ENCODE data around the gene ANKMY2. TPM values are rescaled to one million over a fixed set of nuclear protein-coding genes. Genes with fewer than 3 reads are reported as not detected.

The ANKMY2 gene
- total and polyA plus RNA-seq, 2 donors (not counting 1 experiment from before 2014, with no cell fraction given), result 34.3 to 50.4 TPM

DNA sequence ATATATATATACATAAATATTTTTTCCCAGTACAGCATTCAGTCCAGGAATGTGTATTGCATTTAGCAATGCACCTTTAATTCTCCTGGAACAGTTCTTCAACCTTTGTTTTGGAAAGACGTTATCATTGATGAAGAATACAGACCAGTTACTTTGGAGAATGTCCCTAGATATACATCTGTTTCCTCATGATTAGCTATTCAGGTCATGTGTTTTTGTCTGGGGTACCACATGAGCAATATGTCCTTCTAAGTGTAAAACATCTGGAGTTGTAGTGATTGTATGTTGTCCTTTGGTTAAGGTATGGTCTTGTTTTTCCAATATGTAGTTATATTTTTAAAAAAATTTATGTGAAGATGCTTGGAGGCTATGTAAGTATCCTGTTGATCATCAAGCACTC is 10.6 kb upstream of the ANKMY2 start:
- no peak overlapping the region for H2AFZ ChIP-seq (ENCODE audit: low read length)
- H3K4me1 ChIP-seq (ENCODE audit: control insufficient read depth, extremely low read depth, insufficient read depth, low read length), result peaks cover 10% of the 10 kb centered on the region
- DNase-seq (ENCODE audit: low read depth in 2 of 2), result no peak
- no peaks in the 10 kb centered on the region for H3K36me3 ChIP-seq (ENCODE audit: control insufficient read depth, insufficient read depth, low read length)
- no peak for TF ChIP-seq EZH2 (IDR thresholded peaks at IDR 0.05; ENCODE audit: low read length, missing control alignments)
- TF ChIP-seq CTCF (conservative IDR thresholded peaks at IDR 0.05 in 1 of 2, IDR thresholded peaks at IDR 0.05 in 1 of 2; ENCODE audit: low read depth in 1 of 2, low read length in 2 of 2), result no peak
- no peak overlapping the region for H3K27ac ChIP-seq (ENCODE audit: insufficient read depth, low read length)
- no peaks in the 10 kb centered on the region for H3K9me3 ChIP-seq (ENCODE audit: control insufficient read depth, insufficient read depth, low read depth, low read length)
- H3K27me3 ChIP-seq (ENCODE audit: control insufficient read depth, insufficient read depth, low read length), result no peaks in the 10 kb centered on the region
- no peak overlapping the region for H3K4me3 ChIP-seq (replicated peaks in 1 of 4; ENCODE audit: control extremely low read depth in 1 of 4, insufficient read depth in 1 of 4, low read depth in 3 of 4, low read length in 4 of 4)
- H3K4me2 ChIP-seq (ENCODE audit: extremely low read depth, insufficient read depth, low read length), result no peak overlapping the region
- H3K9ac ChIP-seq (ENCODE audit: insufficient read depth, low read length), result no peak overlapping the region
- H4K20me1 ChIP-seq (ENCODE audit: control insufficient read depth, extremely low read depth, insufficient read depth, low read length), result no peaks in the 10 kb centered on the region
- peaks cover 44% of the 10 kb centered on the region for H3K79me2 ChIP-seq (ENCODE audit: control insufficient read depth, insufficient read depth, low read length)

DNA sequence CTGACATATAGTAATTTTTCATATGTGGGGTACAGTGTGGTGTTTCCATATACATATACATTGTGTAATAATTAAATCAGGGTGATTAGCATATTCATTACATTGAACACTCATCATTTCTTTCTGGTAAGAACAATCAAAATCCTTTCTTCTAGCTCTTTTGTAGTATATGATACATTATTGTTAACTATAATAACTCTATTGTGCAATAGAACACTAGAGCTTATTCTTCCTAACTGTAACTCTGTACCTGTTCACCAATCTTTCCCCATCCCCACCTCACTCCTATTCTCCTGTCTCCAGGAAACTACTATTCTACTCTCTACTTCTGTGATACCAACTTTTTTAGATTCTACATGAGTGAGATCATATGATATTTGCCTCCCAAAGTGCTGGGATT is 9.8 kb upstream of the ANKMY2 start:
- Histone ChIP-seq H3K27me3 (ENCODE audit: control insufficient read depth, insufficient read depth, low read length) (no peaks in the 10 kb centered on the region), H3K36me3 (ENCODE audit: control insufficient read depth, insufficient read depth, low read length) (no peaks in the 10 kb centered on the region), H3K27ac (ENCODE audit: insufficient read depth, low read length) (no peak overlapping the region), H3K9me3 (ENCODE audit: control insufficient read depth, insufficient read depth, low read depth, low read length) (no peaks in the 10 kb centered on the region), H2AFZ (ENCODE audit: low read length) (no peak overlapping the region), H3K79me2 (ENCODE audit: control insufficient read depth, insufficient read depth, low read length) (peaks cover 45% of the 10 kb centered on the region), H3K4me2 (ENCODE audit: extremely low read depth, insufficient read depth, low read length) (no peak overlapping the region), H4K20me1 (ENCODE audit: control insufficient read depth, extremely low read depth, insufficient read depth, low read length) (no peaks in the 10 kb centered on the region), H3K4me3 (replicated peaks in 1 of 4; ENCODE audit: control extremely low read depth in 1 of 4, insufficient read depth in 1 of 4, low read depth in 3 of 4, low read length in 4 of 4) (no peak overlapping the region), H3K4me1 (ENCODE audit: control insufficient read depth, extremely low read depth, insufficient read depth, low read length) (peaks cover 6% of the 10 kb centered on the region), H3K9ac (ENCODE audit: insufficient read depth, low read length) (no peak overlapping the region)
- TF ChIP-seq EZH2 (IDR thresholded peaks at IDR 0.05; ENCODE audit: low read length, missing control alignments) (no peak), CTCF (conservative IDR thresholded peaks at IDR 0.05 in 1 of 2, IDR thresholded peaks at IDR 0.05 in 1 of 2; ENCODE audit: low read depth in 1 of 2, low read length in 2 of 2) (no peak)
- DNase-seq (ENCODE audit: low read depth in 2 of 2), result no peak

GRCh38 chr7:16652888-16653287 is 7.3 kb upstream of the ANKMY2 start:
- no peak for TF ChIP-seq CTCF (conservative IDR thresholded peaks at IDR 0.05 in 1 of 2, IDR thresholded peaks at IDR 0.05 in 1 of 2; ENCODE audit: low read depth in 1 of 2, low read length in 2 of 2)
- no peak for TF ChIP-seq EZH2 (IDR thresholded peaks at IDR 0.05; ENCODE audit: low read length, missing control alignments)
- Histone ChIP-seq H3K9me3 (ENCODE audit: control insufficient read depth, insufficient read depth, low read depth, low read length) (no peaks in the 10 kb centered on the region), H3K9ac (ENCODE audit: insufficient read depth, low read length) (no peak overlapping the region), H4K20me1 (ENCODE audit: control insufficient read depth, extremely low read depth, insufficient read depth, low read length) (no peaks in the 10 kb centered on the region), H3K36me3 (ENCODE audit: control insufficient read depth, insufficient read depth, low read length) (no peaks in the 10 kb centered on the region), H3K27ac (ENCODE audit: insufficient read depth, low read length) (no peak overlapping the region), H3K4me1 (ENCODE audit: control insufficient read depth, extremely low read depth, insufficient read depth, low read length) (peaks cover 6% of the 10 kb centered on the region), H3K79me2 (ENCODE audit: control insufficient read depth, insufficient read depth, low read length) (peaks cover 64% of the 10 kb centered on the region), H3K4me3 (replicated peaks in 1 of 4; ENCODE audit: control extremely low read depth in 1 of 4, insufficient read depth in 1 of 4, low read depth in 3 of 4, low read length in 4 of 4) (no peak overlapping the region), H3K27me3 (ENCODE audit: control insufficient read depth, insufficient read depth, low read length) (no peaks in the 10 kb centered on the region), H2AFZ (ENCODE audit: low read length) (no peak overlapping the region), H3K4me2 (ENCODE audit: extremely low read depth, insufficient read depth, low read length) (no peak overlapping the region)
- no peak for DNase-seq (ENCODE audit: low read depth in 2 of 2)
